Ishikawa (cell line): Measurements from ENCODE around the gene UBE2D3.

Source experiments
- CEBPB ChIP-seq: IDR thresholded peaks from 2 replicates; pipeline ENCODE4 v1.6.1; 2012
- CREB1 ChIP-seq: IDR thresholded peaks from 2 replicates; pipeline ENCODE4 v1.6.1; 2012; ENCODE audit warnings: low read depth
- EGR1 ChIP-seq: IDR thresholded peaks from 2 replicates; pipeline ENCODE4 v1.6.1; 2012
- EP300 ChIP-seq: IDR thresholded peaks from 2 replicates; pipeline ENCODE4 v1.6.1; 2012; ENCODE audit warnings: borderline replicate concordance
- FOXM1 ChIP-seq: IDR thresholded peaks from 2 replicates; pipeline ENCODE4 v1.6.1; 2012; ENCODE audit warnings: low read depth, borderline replicate concordance
- NFIC ChIP-seq: IDR thresholded peaks from 2 replicates; pipeline ENCODE4 v1.6.1; 2012
- RAD21 ChIP-seq: IDR thresholded peaks from 2 replicates; pipeline ENCODE4 v1.6.1; 2012; ENCODE audit warnings: low read depth
- TAF1 ChIP-seq: IDR thresholded peaks from 2 replicates; pipeline ENCODE4 v1.6.1; 2012; ENCODE audit warnings: low read depth, mild to moderate bottlenecking
- TCF12 ChIP-seq: IDR thresholded peaks from 2 replicates; pipeline ENCODE4 v1.6.1; 2012; ENCODE audit warnings: low read depth
- TEAD4 ChIP-seq: IDR thresholded peaks from 2 replicates; pipeline ENCODE4 v1.6.1; 2012
- YY1 ChIP-seq: IDR thresholded peaks from 2 replicates; pipeline ENCODE4 v1.6.1; 2012; ENCODE audit warnings: low read depth
- ZBTB7A ChIP-seq: IDR thresholded peaks from 2 replicates; pipeline ENCODE4 v1.6.1; 2012; ENCODE audit warnings: low read depth
- TF ChIP-seq, protein P1 (sequence below): IDR thresholded peaks from 2 replicates; pipeline ENCODE4 v1.6.1; 2012
- TF ChIP-seq, protein P2 (sequence below): IDR thresholded peaks from 2 replicates; pipeline ENCODE4 v1.6.1; 2012; ENCODE audit warnings: low read depth, mild to moderate bottlenecking
- TF ChIP-seq, protein P3 (sequence below): IDR thresholded peaks from 2 replicates; pipeline ENCODE4 v1.6.1; 2012

Gene UBE2D3

DNA sequence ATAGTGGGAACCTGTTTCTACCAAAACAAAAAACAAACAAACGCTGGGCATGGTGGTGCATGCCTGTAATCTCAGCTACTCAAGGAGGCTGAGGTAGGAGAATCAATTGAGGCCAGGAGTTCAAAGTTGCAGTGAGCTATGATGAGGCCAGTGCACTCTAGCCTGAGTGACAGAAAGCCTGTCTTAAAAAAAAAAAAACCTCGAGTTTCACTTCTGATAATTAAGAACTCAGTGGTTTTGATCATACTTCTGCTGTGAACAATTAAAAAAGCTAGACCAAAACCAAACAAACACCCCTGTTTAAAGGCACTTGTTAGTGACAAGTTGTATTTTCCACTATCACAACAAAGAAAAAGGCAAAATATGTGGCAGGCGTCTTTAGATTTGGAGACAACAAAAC lies 15.0 kb upstream of the UBE2D3 start:
- TF ChIP-seq CREB1 (no peak), TAF1 (no peak), CEBPB (no peak), EP300 (no peak), ZBTB7A (no peak), TEAD4 (no peak), YY1 (no peak), RAD21 (no peak), FOXM1 (no peak)
- TF ChIP-seq, protein P1, sequence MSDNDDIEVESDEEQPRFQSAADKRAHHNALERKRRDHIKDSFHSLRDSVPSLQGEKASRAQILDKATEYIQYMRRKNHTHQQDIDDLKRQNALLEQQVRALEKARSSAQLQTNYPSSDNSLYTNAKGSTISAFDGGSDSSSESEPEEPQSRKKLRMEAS, result no peak
- TF ChIP-seq, protein P2, sequence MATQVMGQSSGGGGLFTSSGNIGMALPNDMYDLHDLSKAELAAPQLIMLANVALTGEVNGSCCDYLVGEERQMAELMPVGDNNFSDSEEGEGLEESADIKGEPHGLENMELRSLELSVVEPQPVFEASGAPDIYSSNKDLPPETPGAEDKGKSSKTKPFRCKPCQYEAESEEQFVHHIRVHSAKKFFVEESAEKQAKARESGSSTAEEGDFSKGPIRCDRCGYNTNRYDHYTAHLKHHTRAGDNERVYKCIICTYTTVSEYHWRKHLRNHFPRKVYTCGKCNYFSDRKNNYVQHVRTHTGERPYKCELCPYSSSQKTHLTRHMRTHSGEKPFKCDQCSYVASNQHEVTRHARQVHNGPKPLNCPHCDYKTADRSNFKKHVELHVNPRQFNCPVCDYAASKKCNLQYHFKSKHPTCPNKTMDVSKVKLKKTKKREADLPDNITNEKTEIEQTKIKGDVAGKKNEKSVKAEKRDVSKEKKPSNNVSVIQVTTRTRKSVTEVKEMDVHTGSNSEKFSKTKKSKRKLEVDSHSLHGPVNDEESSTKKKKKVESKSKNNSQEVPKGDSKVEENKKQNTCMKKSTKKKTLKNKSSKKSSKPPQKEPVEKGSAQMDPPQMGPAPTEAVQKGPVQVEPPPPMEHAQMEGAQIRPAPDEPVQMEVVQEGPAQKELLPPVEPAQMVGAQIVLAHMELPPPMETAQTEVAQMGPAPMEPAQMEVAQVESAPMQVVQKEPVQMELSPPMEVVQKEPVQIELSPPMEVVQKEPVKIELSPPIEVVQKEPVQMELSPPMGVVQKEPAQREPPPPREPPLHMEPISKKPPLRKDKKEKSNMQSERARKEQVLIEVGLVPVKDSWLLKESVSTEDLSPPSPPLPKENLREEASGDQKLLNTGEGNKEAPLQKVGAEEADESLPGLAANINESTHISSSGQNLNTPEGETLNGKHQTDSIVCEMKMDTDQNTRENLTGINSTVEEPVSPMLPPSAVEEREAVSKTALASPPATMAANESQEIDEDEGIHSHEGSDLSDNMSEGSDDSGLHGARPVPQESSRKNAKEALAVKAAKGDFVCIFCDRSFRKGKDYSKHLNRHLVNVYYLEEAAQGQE, result no peak

DNA sequence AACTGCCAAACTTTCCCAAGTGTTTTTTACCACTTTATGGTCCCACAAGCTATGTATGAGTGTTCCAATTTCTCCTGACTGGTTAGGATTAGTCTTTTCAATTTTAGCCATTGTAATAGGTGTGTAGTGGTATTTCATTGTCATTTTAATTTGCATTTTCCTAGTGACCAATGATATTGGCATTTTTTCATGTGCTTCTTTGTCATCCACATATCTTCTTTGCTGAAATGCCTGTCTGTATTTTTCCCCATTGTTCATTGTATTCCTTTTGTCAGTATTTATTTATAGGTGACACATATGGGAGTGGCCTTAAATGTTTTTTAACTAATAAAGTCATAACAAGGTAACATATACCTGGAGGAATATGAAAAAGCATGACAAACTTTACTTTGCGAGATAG lies 9.2 kb upstream of the UBE2D3 start:
- TF ChIP-seq TCF12, result no peak
- TF ChIP-seq EGR1, result no peak
- no peak for TF ChIP-seq ZBTB7A
- no peak for TF ChIP-seq TEAD4
- no peak for TF ChIP-seq NFIC
- no peak for TF ChIP-seq YY1

DNA sequence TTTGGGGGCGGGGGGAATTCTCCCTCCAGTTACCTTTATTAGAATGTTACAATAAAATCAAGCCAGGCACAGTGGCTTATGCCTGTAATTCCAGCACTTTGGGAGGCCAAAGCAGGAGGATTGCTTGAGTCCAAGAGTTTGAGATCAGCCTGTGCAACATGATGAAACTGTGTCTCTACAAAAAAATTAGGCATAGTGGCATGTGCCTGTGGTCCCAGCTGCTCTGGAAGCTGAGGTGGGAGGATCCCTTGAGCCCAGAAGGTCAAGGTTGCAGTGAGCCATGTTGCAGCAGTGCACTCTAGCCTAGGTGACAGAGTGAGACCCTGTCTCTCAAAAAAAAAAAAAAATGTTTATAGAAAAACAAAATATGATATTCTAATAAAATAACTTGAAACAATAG lies 5.3 kb upstream of the UBE2D3 start:
- TF ChIP-seq CEBPB (no peak), CREB1 (no peak), NFIC (no peak), TAF1 (no peak), ZBTB7A (no peak), RAD21 (no peak), YY1 (no peak), EGR1 (no peak), TEAD4 (no peak), TCF12 (no peak), FOXM1 (no peak), EP300 (no peak)
- TF ChIP-seq, protein P3, sequence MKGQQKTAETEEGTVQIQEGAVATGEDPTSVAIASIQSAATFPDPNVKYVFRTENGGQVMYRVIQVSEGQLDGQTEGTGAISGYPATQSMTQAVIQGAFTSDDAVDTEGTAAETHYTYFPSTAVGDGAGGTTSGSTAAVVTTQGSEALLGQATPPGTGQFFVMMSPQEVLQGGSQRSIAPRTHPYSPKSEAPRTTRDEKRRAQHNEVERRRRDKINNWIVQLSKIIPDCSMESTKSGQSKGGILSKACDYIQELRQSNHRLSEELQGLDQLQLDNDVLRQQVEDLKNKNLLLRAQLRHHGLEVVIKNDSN, result no peak
- TF ChIP-seq, protein P1, result no peak
- TF ChIP-seq, protein P2, result no peak

DNA sequence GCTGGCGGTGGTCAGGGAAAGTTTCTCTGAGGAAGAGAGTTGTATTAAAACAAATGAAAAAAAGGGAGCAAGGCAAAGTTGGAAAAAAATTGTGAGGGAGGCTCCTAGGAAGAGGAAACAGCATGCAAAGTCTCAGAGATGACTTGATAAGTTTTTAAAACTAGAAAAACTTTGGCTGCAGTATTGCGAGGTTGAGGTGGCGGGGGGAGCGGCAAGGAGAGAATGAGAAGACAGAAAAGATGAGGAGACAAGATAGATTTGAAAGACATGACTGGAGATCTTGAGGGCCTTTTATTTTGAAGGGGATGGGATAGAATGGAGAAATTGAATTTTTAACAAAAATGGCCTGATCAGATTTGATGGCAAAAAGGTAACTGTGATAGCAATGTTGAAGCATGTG lies 4.8 kb upstream of the UBE2D3 start:
- TF ChIP-seq TAF1 (no peak), ZBTB7A (no peak), FOXM1 (no peak), RAD21 (no peak), EP300 (no peak), TEAD4 (no peak), CREB1 (no peak), EGR1 (no peak), NFIC (no peak), YY1 (no peak), TCF12 (no peak)
- TF ChIP-seq, protein P2, result no peak
- TF ChIP-seq, protein P3, result no peak
- TF ChIP-seq, protein P1, result no peak

DNA sequence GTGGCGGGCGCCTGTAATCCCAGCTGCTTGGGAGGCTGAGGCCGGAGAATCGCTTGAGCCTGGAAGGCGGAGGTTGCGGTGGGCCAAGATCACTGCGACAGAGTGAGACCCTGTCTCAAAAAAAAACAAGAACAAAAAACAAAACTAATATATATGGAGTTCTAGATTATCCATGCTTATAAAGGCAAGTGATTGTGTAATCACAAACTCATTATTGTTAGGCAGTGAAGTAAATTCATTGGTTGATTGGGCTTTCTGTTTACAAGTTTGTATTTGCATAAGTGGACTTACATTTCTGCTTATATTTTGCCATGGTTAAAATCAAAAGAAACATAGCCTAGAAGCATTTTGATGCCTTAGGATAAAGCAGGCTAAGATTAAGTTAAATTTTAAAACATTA lies 2.5 kb upstream of the UBE2D3 start:
- TF ChIP-seq EGR1 (no peak), TEAD4 (no peak), YY1 (no peak), FOXM1 (no peak), NFIC (no peak), CREB1 (no peak), CEBPB (no peak), TAF1 (no peak), EP300 (no peak), TCF12 (no peak), ZBTB7A (no peak), RAD21 (no peak)
- TF ChIP-seq, protein P3, result no peak
- TF ChIP-seq, protein P2, result no peak
- TF ChIP-seq, protein P1, result no peak
